ENCODE measurements around the gene EIF2S2.

Gene EIF2S2

DNA sequence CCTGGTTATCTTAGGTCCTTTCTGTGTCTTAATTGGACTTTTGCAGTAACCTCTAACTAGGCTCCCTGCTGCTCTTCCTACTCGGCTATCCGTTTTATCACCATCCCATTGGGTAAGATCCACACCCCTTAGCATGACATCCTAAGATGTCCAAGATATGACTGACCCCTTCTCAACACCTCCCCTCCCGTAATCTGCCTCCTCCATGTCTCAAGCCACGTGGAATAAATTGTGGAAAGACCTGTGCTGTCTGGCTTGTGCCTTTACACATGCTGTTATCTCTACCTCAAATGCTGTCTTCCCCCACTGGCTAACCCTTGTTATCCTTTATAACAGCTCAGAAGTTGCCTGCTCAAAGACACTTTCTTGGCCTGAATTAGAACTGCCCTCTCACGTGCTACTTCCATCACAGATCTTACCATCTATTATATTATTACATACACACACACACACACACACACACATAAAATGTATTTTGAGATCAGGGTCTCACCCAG is 26.5 kb downstream of the EIF2S2 start:
- no peak for DNase-seq

DNA sequence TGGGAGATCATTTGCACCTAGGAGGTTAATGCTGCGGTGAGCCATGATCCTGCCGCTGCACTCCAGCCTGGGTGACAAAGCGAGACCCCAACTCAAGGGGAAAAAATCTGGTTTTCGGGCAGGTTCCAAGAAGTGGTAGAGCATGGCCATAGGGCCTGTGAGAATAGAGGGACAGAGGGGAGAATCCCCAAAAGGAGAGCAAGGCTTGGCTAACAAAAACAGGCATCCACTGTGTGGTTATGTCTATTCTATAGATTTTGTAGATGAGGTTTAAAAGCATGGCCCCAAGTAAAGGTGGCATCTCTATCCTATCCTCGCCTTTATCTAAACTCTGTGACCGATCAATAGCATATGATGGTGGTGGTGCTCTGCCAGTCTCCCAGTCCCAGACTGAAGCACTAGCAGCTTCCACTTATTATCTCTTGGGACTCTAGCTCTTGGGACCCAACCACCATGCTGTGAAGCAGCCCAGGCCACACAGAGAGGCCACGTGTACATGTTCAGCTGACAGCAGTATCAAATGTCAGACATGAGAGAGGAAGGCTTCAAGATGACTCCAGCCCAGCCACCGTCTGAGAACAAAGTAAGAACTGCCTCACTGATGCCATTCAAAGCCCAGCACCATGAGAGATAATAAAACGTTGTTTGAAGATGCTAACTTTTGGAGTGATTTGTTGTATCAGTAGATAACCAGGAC is 27.7 kb downstream of the EIF2S2 start:
- no peak for DNase-seq

DNA sequence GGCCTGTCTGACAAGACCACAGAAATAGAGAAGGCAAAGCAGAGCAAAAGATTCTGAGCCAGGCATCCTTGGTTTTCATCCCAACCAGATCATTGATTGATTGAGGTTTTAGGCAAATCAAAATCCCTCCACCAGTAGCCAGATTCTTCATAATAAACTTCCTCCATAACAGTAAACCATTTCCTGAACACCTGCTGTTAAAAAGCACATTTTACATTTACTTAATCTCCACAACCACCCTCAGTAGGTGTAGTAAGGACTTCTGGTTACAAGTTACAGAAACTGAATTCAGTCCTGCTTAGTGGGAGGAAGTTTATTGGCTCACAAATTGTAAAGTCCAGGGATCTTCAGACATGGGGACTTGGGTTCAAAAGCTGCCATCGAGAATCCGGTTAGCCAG is 28.3 kb downstream of the EIF2S2 start:
- DNase-seq: no peak

DNA sequence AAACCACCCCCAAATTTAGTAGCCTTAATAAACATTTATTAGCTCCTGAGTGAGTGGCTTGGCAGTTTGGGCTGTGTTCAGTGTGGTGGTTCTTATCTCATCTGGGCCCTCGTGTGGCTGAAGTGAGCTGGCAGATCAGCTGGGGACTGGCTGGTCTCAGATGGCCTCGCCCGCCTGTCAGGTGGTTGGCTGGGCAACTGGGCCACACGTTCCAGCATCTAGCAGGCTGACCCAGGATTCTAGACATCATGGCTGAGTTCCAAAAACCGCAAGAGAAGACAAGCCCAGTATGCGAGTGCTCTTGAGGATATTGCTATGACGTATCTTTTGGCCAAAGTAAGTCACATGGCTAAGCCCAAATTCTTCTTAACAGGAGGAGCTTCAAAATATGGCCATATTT is 28.9 kb downstream of the EIF2S2 start:
- DNase-seq: no peak

DNA sequence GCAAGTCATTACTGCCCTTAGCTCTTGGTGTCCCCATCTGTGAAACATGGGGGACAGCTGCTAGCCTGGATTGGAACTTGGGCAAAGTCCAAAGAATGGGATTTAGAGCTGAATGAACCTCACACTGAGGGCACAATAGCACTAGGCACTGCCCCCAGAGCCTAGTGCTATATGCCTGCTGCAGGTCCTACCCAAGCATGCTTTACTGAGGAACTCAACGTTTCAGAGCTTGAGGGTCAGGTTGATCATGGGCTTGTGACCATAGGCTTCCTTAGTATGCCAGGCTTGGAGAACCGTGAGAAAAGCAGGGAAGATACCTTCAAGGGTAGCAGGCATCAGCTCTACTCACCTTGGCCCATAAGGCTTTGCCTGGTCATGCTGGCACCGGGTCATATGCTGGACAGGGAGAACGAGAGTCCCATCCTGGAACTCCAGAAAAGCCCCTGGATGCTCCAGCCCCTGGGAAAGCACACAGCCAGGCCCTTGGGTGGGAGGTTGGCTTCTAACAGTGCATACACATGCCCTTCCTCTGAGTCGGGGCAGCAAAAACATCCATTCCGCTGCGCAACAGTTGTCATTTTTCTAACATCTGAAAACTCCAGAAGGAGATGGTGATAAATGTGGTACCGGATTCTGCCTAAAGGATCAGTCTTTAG is 29.7 kb downstream of the EIF2S2 start:
- no peak for DNase-seq

DNA sequence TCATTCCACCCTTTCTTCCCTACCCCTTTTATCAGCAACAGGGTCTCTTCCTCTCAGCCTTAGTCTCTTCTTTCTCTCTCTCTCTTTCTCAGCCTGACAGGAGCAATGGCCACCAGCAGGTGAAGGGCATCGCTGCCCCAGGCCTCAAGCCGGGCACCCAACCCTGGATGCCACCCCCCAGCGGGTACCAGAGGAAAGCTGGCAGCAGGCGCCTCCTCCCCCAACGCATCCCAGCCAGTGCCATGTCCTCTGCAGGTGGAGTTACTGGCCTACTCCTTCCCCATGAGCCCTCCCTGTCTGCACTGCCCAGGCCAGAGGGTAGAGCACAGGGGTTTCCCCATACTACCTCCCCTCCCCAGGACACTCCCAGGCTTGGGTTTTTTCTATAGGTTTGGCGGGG is 32.2 kb downstream of the EIF2S2 start:
- DNase-seq: no peak

DNA sequence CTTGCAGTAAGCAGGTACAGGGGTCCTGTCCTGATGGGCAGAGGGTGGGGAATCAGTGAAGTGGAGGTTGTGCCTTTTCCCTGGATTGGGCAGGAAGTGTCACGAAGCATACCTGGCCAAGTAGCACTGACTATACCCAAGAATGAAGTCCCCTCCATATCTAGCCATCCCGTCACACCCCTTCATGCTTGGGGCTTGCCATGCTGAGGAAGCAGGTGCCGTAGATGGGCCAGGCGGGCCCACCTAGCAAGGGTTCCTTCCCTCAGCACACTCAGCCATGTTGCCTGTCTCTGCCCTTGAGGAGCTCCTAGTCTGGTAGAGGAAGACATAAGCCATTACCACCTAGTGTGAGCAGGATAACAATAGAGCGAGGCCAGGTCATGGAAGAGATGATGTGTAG is 33.5 kb downstream of the EIF2S2 start:
- no peak for DNase-seq

DNA sequence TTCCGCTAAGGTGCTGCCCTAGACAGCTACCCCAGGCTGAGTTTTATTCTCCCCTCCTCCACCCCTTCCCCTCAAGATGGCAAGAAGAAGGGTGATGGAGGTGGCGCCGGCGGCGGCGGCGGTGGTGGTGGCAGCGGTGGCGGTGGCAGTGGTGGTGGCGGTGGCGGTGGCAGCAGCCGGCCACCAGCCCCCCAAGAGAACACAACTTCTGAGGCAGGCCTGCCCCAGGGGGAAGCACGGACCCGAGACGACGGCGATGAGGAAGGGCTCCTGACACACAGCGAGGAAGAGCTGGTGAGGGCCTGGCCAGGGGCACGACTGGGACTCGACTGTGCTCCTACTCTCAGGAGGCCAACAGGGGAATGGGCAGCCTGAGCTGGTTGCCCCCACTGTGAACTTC is 35.1 kb downstream of the EIF2S2 start:
- DNase-seq: no peak

DNA sequence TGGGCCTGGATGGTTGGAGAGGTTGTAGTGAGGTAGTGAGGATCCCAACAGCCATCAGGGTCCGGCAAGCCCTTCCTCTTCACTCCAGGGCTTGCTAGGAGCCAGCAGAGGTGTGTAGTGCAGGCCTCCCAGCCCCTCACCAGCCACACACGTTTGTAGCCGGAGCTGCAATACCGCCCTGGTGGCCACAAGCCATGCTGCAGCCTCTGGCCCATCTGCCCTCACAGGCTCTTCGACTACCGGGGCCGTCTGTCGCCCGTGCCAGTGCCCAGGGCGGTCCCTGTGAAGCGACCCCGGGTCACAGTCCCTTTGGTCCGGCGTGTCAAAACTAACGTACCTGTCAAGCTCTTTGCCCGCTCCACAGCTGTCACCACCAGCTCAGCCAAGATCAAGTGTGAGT is 36.4 kb downstream of the EIF2S2 start:
- DNase-seq: no peak

DNA sequence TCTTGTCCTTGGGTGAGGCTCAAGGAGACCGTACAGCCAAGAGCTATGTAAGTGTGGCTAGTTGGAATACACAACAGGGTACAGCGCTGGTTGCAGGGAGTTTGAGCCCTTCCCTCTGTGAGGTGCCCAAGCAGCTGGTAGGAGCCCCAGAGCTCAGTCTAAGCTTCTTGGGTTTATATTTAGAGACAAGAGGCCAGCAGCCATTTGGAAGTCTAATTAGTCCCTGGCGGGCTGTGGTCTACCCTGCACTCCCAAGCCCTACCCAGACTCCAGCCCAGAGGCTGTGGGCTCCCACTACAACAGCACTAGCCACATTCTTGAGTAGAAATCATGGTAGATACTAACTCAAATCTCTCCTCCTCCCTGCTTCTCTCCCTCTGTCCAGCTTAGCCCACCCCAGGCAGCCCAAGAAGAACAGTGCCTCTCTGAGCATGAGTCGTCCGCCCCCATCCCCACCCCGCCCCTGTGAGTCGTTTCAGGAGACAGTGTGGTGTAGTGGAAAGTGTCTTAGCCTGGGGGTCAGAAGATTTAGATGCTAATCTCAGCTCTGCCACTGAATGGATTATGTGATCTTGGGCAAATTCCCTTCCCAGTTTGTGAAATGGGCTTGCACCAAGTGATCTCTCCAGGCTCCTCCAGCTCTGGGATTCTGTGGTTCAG is 37.8 kb downstream of the EIF2S2 start:
- DNase-seq: no peak

DNA sequence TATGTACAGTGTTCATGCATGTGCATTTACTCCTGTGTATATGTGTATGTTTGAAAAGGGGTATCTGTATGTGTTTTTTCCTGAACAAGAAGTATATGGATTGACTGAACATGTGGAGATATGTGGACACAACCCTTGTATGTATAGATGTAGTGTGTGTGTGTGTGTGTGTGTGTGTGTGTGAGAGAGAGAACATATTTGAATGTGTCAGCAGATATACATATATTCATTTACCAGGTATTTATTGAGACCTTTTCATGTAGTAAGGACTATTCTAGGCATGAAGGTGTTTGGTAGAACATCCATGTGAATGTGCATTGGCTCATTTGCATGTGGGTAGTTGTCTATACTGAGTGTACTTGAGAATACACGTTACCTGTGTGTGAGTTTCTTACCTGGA is 39.3 kb downstream of the EIF2S2 start:
- no peak for DNase-seq

DNA sequence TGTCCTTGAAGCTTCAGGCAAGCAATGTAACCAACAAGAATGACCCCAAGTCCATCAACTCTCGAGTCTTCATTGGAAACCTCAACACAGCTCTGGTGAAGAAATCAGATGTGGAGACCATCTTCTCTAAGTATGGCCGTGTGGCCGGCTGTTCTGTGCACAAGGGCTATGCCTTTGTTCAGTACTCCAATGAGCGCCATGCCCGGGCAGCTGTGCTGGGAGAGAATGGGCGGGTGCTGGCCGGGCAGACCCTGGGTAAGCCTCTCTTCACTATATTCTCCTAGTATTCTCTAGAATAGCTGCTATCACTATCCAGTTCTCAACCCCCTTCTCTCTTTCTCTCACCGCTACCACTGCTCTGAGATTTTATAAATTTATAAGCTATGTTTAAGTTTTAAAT is 40.0 kb downstream of the EIF2S2 start:
- DNase-seq: no peak

DNA sequence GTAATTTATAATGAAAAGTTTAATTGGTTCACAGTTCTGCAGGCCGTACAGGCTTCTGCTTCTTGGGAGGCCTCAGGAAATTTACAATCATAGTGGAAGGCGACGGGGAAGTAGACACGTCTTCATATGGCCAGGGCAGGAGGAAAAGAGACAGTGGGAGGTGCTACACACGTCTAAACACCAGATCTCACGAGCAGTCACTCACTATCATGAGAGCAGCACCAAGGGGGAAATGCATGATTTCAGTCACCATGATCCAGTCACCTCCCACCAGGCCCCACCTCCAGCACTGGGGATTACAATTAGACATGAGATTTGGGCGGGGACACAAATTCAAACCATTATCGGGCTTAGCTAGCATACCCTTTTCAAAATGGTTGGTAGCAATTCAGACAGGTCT is 41.2 kb downstream of the EIF2S2 start:
- DNase-seq: no peak

DNA sequence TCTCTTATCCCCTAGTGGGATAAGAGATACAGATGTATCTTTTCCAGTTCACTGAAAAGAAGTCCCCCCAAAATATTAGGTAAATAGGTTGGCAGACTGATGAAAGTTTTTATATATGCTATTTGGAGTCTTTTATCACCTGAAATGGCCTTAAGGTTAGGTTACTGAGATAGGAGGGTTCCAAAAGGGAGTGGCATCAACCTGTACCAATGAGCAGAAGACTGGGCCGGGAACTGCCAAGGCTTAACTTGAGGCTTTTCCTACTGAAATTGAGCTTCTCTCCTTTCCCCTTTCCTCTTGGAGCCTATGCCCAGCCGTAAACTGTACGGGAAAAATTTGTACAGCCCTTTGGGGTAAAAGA is 42.0 kb downstream of the EIF2S2 start:
- no peak for DNase-seq

DNA sequence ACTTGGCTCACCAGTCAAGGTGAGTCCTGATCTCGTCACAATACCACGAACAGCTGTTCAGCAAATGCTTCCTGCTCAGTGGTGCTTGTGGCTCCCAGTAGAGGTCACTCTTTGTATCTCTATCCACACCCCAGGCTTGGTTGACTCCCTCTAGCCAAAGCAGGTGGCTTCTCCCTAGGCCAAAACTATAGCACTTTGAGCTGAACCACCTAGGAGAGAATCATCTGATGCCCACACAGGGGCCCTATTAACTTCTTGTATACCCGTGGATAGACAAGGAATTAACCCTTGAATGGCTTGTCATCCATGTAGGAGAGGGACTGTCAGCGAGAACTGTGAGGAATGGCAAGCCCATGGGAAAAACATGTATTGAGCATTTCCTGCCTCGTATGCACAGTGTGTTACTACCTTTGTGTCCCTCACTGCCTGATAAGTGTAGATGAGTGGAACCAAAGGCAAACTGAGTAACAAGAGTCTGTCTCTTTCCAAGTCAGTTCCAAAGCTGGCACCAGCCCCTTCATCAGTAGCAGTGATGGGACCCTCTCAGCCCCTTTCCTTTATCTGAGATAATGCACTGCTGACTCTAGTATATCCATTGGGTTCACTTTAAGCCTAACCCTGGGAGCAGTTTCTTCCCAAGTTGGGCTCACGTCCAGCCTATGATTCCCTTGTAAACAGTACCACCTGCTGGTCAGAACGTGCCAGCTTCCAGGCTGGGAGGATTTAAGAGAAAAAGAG is 42.5 kb downstream of the EIF2S2 start:
- DNase-seq: peak; percentile 77 to 88

DNA sequence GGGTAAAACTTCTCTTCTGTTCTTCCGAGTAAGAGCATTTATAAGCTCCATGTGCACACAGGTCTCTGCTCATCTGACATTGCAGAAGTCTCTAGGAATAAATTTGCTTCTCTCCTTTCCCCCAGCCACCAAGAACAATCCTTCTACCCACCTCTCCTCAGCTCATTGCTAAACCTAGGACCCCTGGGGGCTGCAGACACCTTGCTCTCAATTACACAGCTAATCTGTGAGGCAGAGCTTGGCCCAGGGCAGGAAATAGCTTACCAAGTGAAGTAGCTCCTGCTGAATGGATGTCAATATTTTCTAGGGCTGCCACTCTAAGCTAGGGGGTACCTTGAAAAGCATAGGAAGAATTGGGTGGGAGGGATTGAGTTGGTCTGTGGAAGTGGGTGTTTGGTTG is 44.0 kb downstream of the EIF2S2 start:
- no peak for DNase-seq

DNA sequence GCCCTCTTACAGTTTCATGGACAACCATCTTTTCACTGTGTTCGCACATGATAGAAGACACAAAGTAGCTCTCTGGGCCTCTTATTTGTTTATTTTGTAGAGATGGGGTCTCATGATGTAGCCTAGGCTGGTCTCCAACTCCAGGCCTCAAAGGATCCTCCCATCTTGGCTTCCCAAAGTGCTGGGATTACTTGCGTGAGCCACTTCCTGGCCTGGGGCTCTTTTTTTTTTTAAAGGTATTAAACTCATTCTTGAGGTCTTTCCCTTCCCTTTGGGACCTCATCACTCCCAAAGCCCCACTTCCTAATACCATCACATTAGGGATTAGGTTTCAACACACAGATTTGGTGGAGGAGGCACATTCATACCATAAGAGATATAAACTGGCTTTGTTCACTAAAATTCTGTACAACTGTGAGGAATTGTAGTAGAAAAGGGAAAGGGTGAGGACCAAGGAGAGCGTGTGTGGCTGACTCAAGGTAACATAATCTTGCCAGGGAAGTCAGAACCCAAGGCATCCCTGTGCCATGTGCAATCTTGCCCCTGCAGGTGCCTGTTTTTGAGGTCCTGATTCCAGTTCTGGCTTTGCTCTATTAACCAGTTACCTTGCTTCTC is 45.5 kb downstream of the EIF2S2 start:
- DNase-seq: no peak

DNA sequence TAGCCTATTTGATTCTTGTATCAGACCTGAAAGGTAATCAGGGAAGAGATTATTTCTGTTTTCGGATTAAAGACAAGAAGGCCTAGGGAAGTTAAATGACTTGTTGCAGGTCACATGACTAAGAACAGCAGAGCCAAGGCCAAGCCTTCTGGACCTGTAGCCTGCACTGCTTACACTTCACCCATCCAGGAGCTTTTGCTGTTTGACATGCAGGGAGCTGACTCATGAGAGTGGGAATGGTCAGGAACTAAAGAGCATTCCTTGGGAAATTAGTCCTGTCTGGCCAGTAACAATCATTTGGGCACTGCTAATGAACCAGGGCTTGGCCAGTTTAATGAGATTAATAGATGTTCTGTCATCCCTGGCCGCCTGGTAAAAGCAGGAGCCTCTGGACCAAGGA is 46.8 kb downstream of the EIF2S2 start:
- no peak for DNase-seq

DNA sequence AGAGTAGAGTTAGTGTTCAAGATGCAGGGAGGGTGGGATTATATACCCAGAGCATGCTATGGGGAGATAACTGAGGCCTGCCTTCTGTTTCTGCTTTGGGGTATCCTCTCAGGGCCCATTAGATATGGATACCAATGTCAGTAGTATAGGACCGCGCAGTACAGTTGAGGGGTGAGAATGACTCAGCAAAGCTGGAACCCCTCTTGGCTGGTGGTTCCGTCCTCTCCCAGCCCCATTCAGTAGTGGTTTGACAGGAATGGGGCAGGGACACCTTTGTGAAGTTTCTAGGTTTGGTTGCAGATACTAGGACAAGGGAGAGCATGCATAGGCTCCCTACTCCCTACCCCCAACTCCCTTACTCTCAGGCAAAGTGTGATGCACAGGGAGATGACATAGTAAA is 47.8 kb downstream of the EIF2S2 start:
- no peak for DNase-seq

DNA sequence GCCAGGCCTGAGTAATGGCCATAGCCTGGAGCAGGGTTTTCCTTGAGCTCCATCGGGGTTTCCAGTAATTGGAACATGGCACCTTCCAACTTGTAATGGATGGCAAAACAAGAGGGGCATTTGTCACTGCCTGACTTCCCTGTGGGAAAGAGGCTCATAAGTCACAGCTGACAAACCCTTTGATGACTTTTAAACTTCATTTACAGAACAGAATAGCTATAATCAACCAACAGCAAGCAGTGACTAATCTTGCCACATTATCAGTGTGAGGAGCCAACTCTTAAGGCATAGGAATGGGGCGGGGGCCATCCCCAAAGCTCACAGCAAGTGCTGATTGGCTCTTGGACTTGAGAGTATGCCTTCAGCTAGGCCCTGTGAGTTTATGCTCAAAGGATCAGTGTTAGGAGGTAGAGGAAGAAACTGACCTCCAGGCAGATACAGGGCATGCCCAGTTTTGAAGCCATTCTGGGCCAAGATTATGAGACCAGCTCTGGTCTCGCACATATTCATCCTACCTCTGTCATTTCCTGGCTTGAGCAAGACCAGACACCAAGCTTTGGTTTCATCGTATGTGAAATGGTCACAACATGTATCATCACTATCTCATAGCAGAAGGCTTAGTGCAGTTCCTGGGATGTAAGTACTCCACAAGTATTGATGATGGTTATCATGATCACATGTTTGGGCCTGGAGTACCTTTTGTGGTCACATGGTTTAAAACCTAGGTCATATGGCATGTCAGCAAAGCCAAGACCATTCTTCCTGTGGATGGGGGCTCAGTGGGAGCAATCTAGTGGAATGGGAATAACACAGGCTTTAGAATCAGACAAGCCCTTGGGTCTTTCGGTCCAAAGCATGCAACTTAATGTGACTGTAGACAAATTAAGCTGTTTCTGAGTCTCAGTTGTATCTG is 49.2 kb downstream of the EIF2S2 start:
- DNase-seq: no peak

DNA sequence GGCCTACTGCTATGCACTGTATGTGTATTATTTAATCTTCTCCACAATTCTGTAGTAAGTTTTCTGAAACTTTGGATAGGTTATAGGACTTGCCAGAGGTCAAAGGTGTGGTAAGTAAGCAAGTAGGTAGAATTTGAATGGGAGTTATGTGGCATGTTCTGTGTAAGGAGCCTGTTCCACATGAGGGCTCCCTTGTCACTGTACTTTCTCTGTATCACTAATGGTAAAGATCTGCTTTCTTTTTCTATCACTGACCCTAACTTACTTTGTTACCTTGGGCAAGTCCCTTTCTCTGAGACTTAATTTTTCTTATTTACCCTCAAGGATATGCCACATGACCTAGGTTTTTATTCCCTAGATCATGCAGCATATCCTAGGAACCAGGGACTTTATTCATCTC is 50.3 kb downstream of the EIF2S2 start:
- no peak for DNase-seq

DNA sequence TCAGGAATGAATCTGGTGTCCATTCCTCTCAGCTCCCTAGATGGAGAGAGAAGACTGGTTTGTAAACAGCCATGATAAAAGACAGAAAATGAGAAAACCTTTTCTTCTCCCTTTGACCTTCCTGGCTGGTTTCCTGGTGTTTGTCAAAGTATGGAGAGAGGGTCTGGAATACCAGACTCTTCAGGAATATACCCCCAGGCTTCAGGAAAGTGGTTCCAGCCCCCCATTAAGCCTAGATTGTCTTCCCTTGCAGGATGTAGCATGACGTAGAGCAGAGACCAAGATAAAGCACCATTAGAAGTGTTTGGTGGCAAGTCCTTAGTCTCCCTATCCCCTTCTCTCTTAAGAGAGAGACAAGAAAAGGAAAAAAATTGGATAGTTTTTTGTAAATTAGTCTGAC is 51.1 kb downstream of the EIF2S2 start:
- no peak for DNase-seq
